ENCODE results near the gene PALLD.
A peak's percentile ranks its signal among the peaks of the same experiment; 100 is the strongest.

PALLD gene

DNA sequence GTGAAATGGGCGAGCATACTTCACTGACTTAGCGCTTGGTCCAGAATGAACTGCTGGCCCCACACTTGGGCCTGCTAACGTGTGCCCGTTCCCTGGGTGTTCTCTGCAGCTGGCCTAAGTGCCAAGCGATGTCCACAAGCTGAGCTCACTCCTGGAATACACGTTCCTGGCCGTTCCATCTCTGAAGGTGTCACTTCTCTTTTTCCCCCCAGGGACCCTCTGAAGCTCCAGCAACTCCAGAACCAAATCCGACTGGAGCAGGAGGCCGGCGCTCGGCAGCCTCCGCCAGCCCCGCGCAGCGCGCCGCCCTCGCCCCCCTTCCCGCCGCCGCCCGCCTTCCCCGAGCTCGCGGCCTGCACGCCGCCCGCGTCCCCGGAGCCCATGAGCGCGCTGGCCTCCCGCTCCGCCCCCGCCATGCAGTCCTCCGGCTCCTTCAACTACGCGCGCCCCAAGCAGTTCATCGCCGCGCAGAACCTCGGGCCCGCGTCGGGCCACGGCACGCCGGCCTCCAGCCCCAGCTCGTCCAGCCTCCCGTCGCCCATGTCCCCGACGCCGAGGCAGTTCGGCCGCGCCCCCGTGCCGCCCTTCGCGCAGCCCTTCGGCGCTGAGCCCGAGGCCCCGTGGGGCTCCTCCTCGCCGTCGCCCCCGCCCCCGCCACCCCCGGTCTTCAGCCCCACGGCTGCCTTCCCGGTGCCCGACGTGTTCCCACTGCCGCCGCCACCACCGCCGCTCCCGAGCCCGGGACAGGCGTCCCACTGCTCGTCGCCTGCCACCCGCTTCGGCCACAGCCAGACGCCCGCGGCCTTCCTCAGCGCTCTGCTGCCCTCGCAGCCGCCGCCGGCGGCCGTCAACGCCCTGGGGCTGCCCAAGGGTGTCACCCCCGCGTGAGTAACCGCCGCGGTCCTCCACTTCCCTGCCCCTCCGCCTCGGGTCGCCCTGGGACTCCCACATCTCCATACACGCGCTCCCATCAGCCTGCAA lies 380.9 kb downstream of the PALLD start:
- peak; percentile 34 for DNase-seq (ENCODE audit: low spot score)

- DNase-seq (ENCODE audit: low spot score) = no peak
Observed at GRCh38 chr4:168878623-168879022, 381.8 kb downstream of the PALLD start.

DNA sequence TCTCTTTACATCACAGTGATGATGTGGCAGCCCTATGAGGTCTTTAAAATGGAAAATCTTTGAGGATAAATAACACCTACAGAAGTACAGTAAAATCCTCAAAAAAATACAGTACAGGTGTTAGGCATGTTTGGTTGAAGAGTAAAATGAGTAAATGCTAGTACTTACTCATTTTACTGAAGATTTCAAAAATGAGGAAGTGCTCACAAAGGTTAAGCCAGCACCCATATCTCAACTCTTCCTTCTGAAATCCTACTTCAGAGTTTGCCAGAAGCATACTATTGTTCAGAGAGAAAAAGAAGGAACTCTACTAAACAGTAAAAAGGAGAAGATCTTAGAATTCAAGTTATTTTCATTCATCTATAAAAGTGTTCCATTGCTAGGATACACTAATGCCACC lies 382.3 kb downstream of the PALLD start:
- DNase-seq (ENCODE audit: low spot score) = no peak

- no peak for DNase-seq (ENCODE audit: low spot score)
Observed at GRCh38 chr4:168880072-168880675, 383.3 kb downstream of the PALLD start.

DNA sequence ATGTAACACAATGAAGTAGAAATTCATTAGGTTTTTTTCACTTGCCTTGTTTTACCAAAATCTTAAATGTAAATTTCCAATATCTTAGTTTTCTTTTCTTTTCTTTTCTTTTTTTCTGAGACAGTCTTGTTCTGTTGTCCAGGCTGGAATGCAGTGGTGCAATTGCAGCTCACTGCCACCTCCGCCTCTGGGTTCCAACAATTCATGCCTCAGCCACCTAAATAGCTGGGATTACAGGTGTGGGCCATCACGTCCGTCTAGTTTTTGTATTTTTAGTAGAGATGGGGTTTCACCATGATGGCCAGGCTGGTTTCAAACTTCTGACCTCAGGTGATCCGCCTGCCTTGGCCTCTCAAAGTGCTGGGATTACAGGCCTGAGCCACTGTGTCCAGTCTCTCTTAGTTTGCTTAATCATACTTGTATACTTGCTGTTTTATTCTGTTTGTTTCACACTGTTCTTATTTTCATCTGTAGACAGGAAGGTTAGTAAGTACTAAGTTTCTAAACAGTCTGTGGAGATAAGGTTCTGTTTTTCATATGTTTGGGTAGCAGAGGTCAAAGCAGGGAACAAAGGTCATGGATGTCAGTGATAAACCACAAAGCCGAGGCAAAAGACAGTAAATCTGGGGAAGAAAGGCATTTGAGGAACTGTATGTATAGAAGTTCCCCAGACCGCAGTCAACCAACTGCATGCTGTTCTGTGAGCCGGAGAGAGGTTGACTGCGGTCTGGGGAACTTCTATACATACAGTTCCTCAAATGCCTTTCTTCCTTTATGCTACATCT lies 384.2 kb downstream of the PALLD start:
- DNase-seq (ENCODE audit: low spot score) = peak; percentile 51

DNA sequence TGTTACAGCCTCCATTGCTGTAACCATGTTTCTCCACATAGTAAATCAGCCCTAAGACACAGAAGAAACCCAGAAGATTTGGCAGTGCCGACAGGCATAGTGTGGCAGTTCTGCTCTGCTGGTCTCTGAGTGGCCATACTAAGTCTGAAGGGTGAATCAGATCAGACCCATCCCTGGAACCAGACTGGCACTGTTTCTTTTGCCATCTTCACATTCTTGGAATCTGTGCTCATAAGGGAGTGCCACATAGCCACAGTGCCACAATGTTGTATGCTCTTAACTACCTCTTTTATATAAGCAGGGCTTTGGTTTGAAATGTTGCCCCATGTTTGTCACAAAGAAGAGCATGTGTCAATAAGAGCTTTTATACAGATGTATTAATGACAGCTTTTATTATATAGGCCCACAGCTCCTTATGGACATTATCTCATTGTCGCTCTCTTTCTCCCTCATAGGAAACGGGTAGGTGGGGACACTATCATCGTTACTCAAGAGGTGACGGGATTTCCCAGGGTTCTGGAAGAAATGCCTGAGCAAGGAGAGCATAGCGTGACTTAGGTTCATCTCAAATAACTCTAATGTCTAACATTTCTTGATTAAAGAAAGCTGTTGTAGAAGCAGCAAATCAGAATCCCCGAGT lies 385.0 kb downstream of the PALLD start:
- DNase-seq (ENCODE audit: low spot score) = no peak

GRCh38 chr4:168882650-168883233 lies 385.9 kb downstream of the PALLD start:
- no peak for DNase-seq (ENCODE audit: low spot score)

- DNase-seq (ENCODE audit: low spot score) = no peak
Observed at GRCh38 chr4:168883513-168883912, 386.7 kb downstream of the PALLD start.

DNA sequence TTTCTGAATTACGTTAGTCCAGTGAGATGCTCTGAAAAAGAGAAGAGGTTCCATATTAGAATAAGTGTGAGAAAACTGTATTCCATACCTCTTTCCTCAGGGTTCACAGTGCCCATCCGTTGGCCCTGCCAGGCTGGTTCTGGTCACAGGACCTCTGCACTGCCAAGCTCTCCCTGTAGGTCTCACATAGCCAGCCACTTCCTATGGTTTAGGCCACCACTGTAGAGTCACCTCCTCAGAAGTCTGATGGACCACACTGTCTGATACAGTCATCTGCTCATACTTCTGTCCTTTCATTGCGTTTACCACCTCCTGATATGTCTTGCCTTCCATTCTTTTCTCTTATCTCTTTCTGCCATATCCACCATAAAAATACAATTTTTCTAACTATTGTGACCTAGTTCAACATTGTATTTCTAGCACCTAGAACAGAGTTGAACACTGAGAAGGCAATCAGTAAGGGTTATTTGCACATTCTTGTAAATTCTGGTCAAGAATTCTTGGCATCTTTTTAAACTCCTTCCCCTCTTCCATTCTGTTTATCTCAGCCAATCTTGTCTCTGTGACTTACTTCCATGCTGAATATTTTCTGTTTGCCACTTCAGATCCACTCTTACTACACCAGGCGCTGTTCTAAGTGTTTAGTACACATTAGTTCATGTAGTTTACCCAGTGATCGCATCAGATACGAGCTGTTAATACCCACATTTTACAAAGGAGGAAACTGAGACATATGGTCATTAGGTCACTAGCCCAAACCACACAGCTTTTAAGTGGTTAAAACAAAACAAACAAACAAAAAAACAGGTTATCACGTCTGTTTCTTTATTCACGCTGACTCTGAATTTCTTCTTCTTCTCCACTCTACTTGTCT lies 387.6 kb downstream of the PALLD start:
- no peak for DNase-seq (ENCODE audit: low spot score)

- no peak for DNase-seq (ENCODE audit: low spot score)
Observed at GRCh38 chr4:168885400-168885799, 388.5 kb downstream of the PALLD start.

DNA sequence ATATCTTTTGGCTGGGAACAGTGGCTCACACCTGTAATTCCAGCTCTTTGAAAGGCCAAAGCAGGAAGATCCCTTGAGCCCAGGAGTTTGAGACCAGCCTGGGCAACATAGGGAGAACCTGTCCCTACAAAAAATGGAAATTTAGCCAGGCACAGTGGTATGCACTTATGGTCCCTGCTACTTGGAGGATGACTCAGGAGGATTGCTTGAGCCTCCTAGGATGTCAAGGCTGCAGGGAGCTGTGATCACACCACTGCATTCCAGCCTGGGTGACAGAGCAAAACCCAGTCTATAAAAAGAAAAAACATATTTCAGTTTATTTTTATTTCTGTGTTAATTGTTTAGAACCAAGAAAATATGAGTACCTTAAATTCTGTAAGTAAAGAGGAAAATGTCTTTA lies 389.5 kb downstream of the PALLD start:
- no peak for DNase-seq (ENCODE audit: low spot score)

DNA sequence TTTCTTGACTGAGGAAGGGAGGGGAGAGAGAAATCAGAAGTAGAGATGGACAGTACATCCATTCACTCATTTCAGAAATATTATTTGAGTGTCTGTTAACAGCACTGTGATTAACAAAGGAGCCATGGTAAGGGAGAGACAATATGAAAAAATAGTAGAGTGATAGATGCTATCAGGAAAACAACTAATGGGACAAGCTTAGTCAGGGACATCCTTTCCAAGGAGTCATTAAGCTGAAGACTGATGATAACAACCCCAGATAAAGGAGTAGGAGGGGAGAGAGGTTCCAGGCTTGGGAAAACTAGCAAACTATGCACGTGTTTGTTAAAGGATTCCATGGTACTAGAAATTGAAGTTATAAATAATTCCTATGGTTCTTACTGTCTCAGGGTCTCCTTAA lies 391.0 kb downstream of the PALLD start:
- DNase-seq (ENCODE audit: low spot score) = no peak

GRCh38 chr4:168888715-168889215 lies 391.9 kb downstream of the PALLD start:
- no peak for DNase-seq (ENCODE audit: low spot score)

GRCh38 chr4:168891086-168891485 lies 394.2 kb downstream of the PALLD start:
- DNase-seq (ENCODE audit: low spot score) = no peak

- no peak for DNase-seq (ENCODE audit: low spot score)
Observed at GRCh38 chr4:168891688-168892087, 394.8 kb downstream of the PALLD start.

DNA sequence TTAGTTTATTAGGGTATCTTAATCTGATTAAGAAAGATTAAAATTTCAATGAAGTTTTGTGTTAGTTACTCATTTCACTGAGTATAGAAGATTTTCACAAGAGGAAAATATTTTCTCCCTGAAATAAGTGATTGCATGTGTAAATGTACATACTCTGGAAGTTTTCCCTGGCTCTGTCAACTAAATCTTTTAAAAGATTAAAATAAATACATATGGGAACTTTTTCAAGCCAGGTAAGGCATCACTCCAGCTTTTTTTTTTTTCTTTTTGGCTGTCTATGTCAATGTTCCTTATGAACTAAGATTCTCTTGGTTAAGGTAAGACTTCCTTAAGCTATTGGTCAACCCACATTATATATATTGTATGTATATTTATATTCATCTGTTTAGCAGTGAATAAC lies 395.6 kb downstream of the PALLD start:
- DNase-seq (ENCODE audit: low spot score) = no peak

DNA sequence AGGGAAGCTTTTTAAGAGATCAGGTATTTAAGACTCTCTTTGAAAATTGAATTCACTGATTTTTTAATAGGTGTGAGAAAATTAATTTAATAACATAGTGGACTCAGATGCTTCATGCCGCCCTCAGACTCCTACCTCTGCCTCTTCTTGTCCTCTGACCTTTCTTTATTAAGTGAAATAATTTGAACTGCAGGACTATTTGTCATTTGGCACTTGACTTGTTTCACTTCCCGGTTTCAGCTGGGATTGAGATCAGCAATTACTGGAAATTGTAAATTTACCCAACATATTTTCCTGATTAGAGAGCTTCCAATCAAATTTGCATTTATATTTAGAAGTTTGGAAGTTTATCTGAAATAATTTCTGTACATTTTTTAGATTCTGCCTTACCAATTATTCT lies 396.4 kb downstream of the PALLD start:
- DNase-seq (ENCODE audit: low spot score) = no peak

DNA sequence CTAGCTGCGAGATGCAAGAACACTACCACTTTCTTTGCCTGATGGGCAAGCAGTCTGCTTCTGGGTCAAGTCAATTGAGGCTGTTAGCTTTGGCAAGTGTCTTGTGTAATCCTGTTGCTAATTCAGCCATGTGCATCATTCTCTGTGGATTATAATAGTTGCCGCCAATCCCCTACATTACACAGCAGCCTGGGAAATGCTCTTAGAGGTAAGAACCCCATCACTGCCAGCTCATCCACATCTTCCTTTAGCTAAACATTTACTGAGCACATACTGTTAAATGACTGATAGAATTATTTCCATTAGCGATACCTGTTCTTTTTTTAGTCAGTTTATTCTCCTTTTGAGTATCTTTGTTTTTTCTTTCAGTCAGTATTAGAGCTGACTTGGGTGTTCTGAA lies 397.0 kb downstream of the PALLD start:
- DNase-seq (ENCODE audit: low spot score) = no peak

- DNase-seq (ENCODE audit: low spot score) = no peak
Observed at GRCh38 chr4:168900080-168900479, 403.2 kb downstream of the PALLD start.

GRCh38 chr4:168907119-168907698 lies 410.4 kb downstream of the PALLD start:
- no peak for DNase-seq (ENCODE audit: low spot score)

Data from HuH-7 (cell line).